GM18873 (cell line): ENCODE results near the gene INHBA.

Source experiments
- ATAC-seq: cut with Tn5 transposase; IDR thresholded peaks from one replicate; pipeline ENCODE4 v1.9.1; 2021; ENCODE audit warnings: mild to moderate bottlenecking, moderate library complexity, moderate number of reproducible peaks; ENCODE audit not compliant: unreplicated experiment, low FRiP score

INHBA gene

DNA sequence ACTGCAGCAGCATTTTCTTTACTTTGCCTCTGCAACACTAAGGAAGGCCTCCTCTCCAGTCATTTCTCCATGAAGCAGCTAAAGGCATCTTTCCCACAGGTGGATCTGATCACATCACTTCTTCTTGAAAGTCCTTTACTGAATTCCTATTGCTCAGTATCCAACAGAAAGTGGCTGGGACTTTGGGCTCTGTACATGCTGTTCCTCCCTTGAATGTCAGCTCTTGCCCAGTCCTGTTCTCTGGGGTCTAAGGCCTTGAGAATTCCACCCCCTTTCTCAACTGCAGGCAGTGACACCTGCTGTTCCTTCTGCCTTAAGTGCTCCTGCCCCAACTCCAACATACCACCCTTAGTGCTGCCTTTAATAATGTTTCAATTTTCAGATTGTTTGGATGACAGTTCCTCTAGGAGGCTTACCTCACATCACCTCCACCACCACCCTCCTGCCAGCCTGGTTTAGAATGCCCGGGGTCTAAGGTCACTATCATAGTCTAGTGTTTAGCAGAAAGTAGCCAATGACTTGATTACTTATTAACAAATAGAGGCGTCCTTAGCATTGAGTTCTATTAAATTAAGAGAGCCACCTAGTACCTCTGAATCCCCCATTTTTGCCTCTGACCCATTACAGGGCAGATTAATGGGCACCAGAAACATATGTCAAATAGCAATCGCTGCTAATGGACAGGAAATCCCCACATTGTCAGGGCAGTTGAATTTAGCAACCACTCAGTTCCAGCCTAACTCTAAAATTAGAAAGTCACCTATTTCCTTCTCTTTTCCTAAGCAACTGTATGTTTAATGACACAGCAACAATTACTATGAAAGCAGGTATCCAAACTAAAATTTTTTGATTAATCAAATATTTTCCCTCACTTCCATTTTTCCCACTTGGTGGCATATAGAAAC, 11.4 kb downstream of the INHBA start:
- no peak for ATAC-seq

DNA sequence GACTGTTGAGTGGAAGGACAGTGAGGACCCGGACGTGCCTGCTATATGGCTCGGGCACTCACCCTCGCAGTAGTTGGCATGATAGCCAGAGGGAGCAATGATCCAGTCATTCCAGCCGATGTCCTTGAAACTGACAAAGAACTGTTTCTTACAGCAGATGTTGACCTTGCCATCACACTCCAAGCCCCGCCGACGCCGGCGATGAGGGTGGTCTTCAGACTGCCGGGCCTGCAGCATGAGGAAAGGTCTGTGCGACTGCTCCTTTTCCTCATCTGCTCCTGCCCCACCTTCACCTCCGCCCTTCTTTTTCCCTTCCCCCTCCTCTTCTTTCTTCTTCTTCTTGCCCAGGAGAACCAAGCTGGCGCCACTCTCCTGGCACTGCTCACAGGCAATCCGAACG, 13.1 kb downstream of the INHBA start:
- ATAC-seq: no peak

DNA sequence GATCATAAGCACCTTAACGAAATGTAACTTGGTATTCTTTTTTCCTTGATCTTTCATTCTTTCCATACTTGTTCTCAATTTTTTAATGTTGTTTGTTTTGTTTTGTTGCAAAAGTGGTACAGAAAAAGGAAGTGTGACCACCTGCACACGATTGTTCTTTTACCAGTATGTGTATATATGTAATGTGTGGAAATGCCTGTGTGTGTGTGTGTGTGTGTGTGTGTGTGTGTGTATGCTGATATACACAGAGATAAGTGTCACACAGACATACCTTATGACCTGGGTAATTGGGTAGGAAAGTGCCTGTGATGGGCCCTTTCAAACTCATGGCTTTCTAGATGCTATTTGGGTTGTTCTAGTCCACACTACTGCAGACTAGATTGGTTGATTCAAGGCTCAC, 14.0 kb downstream of the INHBA start:
- ATAC-seq: no peak

DNA sequence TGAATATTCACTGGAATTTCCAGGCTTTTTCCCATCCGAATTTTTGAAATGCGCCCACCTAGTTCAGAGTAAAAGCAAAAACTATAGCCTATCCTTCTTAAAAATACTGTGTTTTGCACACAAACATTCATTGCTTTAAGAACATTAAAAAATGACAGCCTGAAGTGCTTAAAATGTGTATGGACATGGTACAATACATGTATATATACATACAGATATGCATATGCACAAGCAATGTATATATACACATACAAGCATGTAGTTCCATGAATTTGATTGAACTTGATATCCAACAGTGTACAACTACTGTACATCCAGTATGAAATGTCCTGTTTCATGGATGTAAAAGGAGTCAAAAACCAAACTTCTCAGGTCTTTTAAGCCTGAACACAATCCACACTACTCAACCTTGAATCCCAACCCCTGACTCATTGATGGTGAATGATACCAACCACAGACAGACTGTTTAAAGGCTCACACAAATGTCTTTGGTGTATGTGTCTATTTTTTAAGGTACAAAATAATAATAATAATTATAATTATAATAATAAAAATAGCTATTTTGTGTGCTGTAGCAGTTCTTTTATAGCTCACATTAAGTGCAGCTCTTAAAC, 14.8 kb downstream of the INHBA start:
- ATAC-seq: no peak

DNA sequence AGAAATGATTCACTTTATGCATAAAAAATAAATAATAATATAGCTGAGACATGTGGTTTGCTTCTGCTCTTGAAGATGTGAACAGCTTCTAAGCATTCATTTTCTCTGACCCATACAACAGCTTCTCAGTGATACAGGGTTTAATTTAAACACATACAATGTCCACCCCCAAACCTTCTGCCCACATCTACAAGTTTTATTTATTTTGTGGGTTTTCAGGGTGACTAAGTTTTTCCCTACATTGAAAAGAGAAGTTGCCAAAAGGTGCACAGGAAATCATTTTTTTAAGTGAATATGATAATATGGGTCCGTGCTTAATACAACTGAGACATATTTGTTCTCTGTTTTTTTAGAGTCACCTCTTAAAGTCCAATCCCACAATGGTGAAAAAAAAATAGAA, 17.2 kb downstream of the INHBA start:
- no peak for ATAC-seq

DNA sequence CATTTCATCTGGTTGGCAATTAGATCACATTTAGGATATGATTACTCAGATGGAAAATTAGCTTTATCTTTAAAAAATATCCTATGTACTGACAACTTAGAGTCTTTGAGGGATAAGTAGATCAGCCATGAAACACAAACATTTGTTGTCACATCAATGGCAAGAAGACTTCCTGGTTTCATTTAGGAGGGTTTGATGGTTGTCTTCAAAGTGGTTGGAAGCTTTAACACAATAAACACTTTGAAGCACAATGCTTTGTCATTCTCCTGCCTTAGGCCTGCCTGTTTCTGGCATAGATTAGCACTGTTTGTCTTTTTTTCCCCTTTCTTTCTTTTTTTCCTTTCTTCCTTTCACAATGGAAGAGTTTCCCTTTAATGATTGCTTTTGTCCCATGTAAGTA, 20.5 kb downstream of the INHBA start:
- ATAC-seq: no peak

DNA sequence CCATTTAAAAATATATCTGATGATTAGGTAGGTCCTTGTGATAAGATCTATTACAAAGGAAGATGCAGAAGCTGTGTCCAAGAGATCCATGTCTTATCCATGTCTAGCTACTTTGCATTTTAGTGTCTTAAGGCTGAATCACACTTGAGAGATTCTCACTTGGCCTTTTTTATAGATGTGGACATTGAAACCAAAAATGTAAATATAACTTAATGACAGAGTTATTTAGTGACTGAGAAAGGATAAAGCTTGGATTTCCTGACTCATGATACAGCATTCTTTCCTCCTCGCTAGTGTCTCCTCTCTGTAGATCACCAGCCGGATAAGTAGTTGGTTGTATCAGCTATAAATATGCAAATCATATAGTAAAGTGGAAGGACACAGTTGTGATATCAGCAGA, 23.3 kb downstream of the INHBA start:
- ATAC-seq: no peak

DNA sequence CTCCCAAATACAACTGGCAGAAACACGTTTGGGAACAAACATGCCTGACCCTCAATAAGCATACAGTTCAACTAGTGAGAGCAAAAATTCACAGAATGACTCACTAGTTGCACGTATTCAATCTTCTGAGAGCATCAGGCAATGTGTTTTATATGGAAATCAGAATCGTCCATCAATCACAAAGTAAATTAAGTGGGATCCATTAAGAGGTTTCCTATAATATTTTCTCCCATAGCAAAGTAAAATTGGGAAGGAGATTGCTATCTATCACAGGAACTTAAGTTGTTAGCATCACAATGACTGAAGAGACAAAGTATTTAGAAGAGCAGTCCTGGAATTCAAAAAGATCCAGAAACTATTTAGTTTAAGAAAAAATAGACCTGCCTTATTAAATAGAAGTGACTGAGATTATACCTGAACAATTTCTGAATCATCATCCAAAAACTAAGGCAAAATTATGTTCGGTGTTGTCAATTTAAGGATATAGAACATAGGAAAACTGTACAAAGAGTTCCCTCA, 28.3 kb downstream of the INHBA start:
- ATAC-seq: no peak

DNA sequence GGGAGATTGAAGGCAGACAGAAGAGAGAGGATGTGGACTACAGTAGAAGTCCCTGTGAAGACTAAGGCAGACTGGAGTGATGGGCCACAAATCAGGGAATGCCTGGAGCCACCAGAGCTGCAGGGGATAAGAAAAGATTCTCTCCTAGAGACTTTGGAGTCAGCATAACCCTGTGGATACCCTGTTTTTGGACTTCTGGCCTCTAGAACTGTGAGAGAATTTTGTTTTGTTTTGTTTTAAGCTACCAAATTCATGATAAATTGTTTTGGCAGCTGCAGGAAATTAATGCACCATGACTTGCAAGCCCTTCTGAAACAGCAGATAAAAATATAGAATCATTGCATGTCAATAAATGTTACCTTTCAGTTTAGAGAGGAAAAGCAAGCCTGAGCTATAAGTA, 41.3 kb downstream of the INHBA start:
- no peak for ATAC-seq

DNA sequence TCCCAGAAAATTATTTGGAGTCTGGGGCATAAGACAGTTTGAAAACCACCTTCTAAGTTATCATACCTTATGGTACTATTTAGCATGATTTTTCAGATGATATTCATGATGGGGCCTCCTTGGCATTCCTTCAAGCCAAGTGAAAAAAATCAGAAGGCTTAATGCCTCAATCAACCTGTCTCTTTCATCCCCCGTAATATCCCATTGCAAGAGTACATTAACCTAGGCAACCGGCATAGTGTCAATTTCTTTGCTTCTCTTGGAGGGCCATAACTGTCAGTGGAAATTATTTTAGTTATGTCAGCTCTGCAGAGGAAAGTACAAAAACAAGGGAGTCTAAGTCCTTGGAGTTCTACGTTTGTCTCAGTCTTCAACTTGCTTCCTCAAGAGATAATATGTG, 43.4 kb downstream of the INHBA start:
- no peak for ATAC-seq

DNA sequence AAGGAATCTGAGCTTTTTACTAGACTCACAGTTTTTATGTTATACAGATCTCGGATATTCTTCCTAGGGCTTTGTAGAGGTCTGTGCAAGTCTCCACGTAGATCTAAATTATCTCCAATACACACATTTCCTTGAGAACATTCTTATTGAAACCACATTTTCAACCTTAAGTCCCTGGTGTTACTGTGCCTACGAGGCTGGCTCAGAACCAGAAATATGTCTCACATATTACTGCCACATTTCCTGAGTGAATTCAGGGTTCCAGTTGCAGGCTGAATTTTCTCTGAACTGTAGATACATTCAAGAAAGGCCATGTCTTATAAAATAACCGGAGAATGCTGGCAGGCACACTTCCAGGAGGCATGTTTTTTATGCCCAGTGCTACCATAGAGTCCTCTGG, 46.5 kb downstream of the INHBA start:
- no peak for ATAC-seq

DNA sequence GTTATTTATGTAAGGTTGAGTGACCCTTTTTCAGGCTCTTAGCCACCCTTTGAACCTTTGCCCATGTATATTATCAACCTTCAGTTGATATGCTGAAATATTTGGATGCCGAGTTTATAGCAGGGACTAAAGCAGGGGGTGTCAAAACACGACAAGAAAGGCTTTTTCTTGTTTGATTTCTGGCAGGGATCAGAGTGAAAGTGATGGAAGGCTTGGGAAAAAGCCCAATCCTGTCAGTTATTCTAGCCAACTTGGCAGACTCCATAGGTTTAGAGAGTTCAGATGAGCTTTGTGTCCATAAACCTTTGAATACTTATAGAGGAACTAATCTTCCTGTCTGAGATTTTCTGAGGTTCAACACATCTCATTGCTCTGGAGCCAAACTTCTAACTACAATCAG, 47.5 kb downstream of the INHBA start:
- ATAC-seq: no peak

DNA sequence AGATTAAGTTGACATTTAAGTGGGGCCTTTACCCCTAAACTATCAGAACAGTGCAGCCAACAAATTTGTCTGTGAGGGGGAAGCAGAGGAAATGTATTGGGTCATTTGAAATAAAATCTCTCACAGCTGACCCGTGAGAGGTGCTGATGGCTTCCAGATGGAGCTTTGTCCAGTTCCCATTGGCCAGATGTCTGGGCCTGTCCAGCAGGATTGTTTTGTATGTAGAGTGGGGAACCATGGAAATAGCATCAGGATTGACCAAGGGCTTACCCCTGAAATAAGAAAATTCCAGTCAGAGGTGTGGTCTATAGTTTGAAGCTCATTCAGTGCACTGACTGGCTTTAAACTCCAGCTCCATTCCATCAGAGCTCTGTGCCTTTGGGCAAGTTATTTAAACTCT, 50.6 kb downstream of the INHBA start:
- no peak for ATAC-seq

DNA sequence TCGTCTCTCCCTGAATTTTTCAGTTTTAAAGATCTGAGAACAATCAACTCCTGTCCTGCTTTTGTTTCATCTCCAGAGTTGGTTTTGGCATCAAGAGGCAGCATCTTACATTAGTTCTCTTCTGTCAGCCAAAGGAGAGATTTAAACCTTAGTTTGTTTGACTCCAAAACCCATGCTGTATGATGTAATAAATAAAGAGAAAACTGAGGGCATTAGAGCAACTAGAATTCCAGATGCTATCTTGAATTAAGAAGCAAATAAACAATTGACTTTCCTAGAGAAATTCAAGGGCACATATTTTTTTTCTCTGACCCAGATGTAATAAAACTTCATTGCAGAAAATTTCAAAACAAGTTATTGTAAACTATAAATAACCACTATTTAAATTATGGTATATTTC, 54.4 kb downstream of the INHBA start:
- no peak for ATAC-seq

DNA sequence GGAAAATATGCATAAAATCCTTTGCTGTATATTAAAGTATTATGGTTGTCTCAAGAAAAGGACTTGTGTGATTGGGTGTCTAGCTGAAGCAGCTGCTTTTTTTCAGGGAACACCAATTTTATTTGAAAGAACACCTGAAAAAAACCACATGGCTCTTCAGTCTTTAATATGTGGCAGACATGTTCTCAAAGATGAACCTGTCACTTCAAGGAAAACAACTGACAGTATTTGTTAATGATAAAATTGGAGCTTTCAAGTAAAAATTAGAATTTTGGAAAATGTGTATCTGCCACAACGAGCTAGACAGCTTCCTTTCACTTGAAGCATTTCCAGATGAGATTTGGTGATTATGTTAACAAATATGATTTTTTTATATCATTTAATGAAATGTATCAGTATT, 59.3 kb downstream of the INHBA start:
- no peak for ATAC-seq

DNA sequence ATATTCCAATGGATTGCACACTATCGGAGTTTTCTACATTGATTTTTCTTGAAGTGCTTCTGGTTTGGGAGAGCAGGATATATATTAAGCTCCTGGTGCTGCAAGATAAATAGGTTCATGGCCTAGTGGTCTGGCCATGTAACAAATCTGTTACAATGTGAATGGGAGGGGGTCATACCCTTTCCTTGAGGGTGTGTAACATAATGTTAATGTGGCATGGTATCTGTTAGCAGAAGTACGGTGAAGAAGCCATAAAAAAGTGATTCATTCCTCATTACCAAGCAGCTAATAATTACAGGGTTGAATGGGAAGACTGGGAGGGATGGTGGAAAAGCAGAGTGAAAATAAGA, 61.2 kb downstream of the INHBA start:
- ATAC-seq: no peak

DNA sequence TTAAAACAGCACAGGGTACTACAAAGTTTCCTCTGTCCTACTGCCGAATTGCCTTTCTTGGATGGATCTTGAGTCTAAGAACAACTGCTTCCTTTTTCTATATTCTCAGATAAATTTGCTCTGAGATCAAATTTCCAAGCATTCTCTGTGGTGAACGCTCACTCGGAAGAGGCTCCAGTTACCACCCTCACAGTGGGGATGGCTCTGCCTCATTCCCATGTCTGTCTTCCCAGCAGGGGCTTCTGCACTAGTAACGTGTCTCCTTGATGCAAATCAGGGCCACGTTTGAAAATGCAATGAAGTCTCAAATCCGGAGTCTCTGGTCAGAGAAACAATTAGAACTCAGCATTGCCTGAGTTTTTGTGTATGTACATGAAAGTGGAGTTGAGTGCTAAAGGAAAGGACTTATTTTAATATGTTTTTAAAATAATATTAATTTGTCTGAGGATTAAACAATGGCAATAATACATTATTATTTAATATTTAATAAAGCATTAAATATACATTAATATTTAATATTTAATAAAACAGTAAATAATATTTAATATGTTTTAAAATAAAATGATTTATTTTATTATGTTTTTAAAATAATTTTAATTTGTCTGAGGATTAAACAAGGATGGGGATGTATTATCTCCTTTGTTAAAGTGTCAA, 61.8 kb downstream of the INHBA start:
- no peak for ATAC-seq

DNA sequence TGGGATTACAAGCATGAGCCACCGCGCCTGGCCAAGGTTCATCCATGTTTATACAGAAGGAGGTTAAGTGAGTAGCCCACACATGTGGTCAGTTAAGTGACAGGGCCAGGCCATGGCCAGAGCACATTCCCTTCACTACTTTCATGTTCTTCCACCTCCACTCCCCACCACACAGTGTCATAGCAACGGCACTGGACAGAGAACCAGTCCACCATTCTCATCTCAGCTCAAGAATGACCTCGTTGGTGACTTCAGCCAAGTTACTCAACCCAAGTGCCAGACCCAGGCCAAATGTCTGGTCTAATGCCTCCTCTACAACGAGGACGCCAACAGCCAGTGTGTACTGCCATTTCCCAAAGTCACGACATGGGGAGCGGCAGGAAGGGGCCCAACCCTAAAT, 62.4 kb downstream of the INHBA start:
- no peak for ATAC-seq

DNA sequence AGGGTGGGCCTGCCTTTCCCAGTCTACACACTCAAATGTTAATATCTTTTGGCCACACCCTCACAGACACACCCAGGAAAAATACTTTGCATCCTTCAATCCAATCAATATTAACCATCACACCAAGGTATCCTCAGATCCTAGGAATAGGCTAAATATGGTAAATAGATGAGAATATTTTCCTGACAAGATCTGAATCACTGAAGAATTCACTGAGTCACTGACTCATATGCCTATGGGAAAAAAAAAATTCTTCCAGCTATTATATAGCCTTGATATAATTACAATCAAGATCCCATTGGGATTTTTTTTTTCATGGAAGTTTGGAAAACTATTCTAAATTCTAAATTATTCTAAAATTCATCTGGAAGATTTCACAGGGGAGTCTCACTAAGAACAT, 65.8 kb downstream of the INHBA start:
- ATAC-seq: no peak
